Stimulated activated CD8-positive, alpha-beta memory T cell treated with anti-CD3 and anti-CD28 coated beads, Interleukin-4, amount 100 ng/mL, for 4 hours (primary cell): ENCODE data around the gene SERPINE3.

Experiments
- DNase-seq, 2 donors: peaks; one replicate each; pipeline ENCODE4 v3.0.0-alpha.2; 2020; ENCODE audit warnings: low read depth in 2 of 2, low spot score in 1 of 2

The SERPINE3 gene

GRCh38 chr13:51327961-51328360 is 11.5 kb upstream of the SERPINE3 start:
- no peak for DNase-seq

GRCh38 chr13:51328488-51328887 is 11.0 kb upstream of the SERPINE3 start:
- DNase-seq, result no peak

- no peak for DNase-seq
Observed at GRCh38 chr13:51329606-51330005, 9.9 kb upstream of the SERPINE3 start.

- DNase-seq, result no peak
Observed at GRCh38 chr13:51330791-51331190, 8.7 kb upstream of the SERPINE3 start.

GRCh38 chr13:51331354-51331861 is 8.1 kb upstream of the SERPINE3 start:
- no peak for DNase-seq

GRCh38 chr13:51332566-51333361 is 6.7 kb upstream of the SERPINE3 start:
- DNase-seq, result no peak

GRCh38 chr13:51333421-51333820 is 6.1 kb upstream of the SERPINE3 start:
- DNase-seq, result no peak

GRCh38 chr13:51333826-51334225 is 5.7 kb upstream of the SERPINE3 start:
- no peak for DNase-seq

GRCh38 chr13:51336746-51337145 is 2.7 kb upstream of the SERPINE3 start:
- no peak for DNase-seq

GRCh38 chr13:51339952-51340732 is 651 bp downstream of the SERPINE3 start:
- DNase-seq, result no peak

- no peak for DNase-seq
Observed at GRCh38 chr13:51341232-51341631, 1.7 kb downstream of the SERPINE3 start.

- DNase-seq, result no peak
Observed at GRCh38 chr13:51341791-51342190, 2.3 kb downstream of the SERPINE3 start.

- no peak for DNase-seq
Observed at GRCh38 chr13:51342706-51343105, 3.2 kb downstream of the SERPINE3 start.

GRCh38 chr13:51343475-51343874 is 4.0 kb downstream of the SERPINE3 start:
- DNase-seq, result no peak

- no peak for DNase-seq
Observed at GRCh38 chr13:51346397-51346796, 6.9 kb downstream of the SERPINE3 start.

- DNase-seq, result no peak
Observed at GRCh38 chr13:51347099-51347498, 7.6 kb downstream of the SERPINE3 start.

GRCh38 chr13:51348069-51348967 is 8.8 kb downstream of the SERPINE3 start:
- DNase-seq, result no peak

- no peak for DNase-seq
Observed at GRCh38 chr13:51349016-51349415, 9.5 kb downstream of the SERPINE3 start.

GRCh38 chr13:51355217-51355616 is 15.7 kb downstream of the SERPINE3 start:
- DNase-seq, result no peak

- DNase-seq, result no peak
Observed at GRCh38 chr13:51357928-51358595, 18.6 kb downstream of the SERPINE3 start.

GRCh38 chr13:51359352-51359751 is 19.9 kb downstream of the SERPINE3 start:
- no peak for DNase-seq
